HK-2 (cell line): ENCODE measurements around the gene KRTAP5-2.

Experiments used
- DNase-seq: peaks from one replicate; pipeline ENCODE4 v3.0.0-alpha.2; 2018; ENCODE audit not compliant: unreplicated experiment

KRTAP5-2 gene

DNA sequence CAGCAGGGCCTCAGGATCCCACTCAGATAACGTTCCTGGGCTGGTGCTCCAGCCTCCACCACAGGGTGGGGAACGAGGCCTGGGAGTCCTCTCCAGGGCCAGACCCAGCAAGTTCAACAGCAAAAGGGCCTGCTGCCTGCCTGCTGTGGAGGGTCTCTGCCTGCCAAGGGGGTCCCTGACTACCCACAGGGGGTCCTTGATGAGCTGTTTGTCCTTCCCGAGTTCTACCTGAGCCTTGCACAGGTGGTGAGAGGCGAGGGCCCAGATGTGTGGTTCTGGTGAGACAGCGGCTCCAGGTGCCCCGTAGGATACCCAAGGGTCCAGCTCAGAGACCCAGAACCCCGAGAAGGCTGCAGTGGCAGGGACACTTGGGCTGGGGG lies 30.4 kb downstream of the KRTAP5-2 start:
- no peak for DNase-seq

DNA sequence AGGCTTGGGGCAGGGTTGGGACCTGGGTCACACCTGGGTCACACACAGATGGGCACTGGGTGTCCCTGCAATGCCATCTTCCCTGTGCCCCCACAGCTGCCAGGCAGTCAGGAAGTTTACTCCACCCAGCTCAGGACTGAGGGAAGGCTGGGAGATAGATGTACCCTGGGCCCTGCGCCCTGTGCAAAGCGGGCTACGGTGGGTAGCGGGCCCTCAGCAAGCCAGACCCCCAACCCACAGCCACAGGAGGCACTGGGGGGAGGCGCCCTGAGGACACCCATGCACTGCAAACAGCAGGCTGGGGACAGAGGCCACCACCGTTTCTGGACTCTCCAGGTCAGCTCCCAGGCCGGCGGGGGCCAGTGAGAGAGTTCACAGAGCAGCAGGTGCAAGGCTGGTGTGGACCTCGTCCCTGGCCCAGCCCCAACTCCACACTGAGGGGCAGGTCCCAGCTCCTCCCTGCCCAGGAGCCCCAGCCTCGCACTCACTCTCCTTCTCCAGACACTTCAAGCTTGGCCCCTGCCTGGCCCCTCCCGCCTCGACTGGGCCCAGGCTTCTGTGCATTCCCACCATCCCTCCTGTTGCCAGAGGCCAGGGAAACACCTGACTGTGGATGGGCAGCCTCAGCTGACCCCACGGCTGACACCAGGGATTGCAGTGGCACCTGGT lies 30.9 kb downstream of the KRTAP5-2 start:
- DNase-seq: no peak

DNA sequence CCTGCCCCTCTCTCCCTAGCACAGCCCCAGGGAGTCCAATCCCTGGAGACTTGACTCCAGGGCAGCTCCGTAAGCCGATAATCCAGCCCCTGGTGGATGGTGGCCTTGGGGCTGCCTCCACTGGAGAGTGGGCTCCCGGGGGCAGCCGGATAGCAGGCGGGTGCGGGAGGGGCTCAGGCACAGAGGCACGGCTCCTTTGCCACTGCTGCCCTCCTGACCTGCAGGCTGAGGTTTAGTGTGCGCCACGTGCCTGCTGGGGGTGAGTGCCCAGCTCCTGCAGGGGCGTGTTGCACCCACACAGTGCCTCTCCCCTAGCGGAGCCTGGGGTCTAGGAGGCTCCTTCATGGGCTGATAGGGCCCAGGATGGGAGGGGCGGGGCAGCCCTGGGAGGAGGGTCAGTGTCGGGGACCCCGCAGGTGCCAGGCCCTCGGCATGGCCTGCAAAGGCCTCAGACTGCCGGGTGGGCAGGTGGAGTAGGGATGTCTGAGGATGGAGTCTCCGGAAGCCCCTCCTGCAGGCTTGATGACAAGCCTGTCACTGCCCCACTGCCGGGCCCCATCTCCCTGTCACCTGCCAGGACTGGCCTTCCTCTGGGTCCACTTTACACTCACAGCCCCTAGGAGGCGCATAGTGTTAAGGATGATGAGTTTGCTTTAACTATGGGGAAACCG lies 31.6 kb downstream of the KRTAP5-2 start:
- DNase-seq: no peak

GRCh38 chr11:1565904-1566247 lies 32.2 kb downstream of the KRTAP5-2 start:
- DNase-seq: no peak

DNA sequence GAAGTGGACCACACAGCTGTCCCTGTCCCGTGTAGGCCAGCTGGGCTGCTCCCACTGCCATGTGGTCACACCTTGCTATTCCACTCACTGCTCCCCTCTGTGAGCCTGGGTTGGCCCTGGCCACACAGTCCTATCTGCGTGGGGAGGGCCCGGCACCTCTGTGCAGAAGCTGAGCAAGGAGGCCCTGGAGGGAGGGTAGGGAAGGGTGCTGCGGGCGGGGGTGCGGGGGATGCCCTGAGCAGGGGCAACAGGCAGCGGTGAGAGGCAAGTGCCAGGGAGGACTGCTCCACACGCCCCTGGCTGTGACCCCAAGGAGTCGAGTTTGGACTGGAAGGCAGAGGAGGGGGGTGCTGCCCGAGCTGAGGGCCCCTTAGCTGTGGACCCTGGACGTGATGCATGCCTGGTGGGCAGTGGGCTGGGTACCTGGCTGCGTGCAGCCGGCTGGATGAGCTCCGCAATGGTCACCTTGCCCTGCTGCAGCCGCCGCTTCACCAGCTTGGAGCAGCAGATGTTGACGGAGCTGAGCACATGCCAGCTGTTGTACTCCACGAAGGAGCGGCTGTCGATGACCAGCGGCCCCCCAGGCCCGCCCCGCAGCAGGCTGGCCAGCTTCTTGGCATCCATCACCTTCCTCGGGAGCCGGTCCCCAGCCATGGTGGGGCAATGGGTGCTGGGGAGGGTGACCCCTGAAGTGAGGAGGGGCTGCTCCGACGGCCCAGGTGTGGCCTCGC lies 32.8 kb downstream of the KRTAP5-2 start:
- DNase-seq: no peak

GRCh38 chr11:1564535-1565172 lies 33.4 kb downstream of the KRTAP5-2 start:
- peak; percentile 87 for DNase-seq

DNA sequence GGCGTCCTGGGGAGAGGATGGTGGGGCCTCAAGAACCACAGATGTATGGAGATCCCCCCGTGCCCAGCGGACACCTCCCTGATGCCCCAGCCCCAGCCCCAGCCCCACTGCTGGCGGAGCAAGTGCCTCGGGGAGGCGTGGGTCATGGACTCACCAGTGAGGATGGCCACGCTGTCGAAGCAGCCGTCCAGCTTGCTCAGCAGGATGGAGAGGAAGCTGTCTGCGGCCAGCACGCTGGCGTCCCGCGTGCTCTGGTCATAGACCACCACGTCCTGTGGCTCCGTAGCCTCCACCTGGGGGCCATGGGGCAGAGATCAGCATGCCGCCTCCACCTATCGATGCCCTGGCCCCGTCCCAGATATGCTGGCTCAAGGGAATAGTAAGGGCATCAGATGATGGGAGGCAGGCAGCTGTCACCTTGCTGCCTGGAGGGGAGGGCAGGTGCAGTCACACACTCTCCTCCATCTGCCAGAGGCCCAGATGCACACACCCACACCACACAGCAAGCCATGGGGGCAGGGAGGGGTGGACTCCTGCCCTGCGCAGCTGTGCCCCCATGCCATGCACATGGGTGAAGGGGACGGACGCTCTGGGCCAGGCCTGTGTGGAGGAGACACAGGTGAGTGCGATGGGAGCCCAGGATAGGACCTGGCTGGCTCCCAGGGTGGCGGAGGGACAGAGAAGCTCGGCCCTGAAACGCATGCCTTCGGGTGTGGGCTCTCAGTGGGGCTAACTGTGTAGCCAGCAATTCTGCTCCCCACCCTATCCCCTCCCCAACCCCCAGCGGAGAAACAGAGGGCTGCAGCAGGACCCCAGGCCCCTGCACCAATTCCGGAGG lies 34.2 kb downstream of the KRTAP5-2 start:
- DNase-seq: no peak

DNA sequence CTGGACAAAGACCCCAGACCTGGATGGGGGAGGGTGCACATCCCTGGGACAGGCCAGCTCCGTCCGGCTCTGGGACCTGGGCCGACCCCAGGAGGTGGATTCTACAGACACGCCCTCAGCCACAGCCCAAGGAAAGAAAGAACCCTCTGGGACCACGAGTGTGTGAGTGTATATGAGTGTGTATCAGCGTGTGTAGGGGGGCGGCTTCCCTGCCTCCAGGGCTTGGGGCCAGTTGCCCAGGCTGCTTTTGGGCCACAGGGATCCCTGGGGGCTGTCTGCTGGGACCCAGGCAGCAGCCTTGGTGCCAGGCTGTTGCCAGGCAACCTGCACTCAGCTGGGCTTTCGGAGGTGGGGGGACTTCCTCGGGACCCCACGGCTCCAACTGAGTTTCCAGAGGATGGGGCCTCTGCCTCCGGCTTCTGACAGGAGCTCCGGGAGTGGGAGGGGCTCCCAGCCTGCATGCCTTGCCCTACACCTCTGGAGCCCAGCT lies 34.9 kb downstream of the KRTAP5-2 start:
- no peak for DNase-seq

DNA sequence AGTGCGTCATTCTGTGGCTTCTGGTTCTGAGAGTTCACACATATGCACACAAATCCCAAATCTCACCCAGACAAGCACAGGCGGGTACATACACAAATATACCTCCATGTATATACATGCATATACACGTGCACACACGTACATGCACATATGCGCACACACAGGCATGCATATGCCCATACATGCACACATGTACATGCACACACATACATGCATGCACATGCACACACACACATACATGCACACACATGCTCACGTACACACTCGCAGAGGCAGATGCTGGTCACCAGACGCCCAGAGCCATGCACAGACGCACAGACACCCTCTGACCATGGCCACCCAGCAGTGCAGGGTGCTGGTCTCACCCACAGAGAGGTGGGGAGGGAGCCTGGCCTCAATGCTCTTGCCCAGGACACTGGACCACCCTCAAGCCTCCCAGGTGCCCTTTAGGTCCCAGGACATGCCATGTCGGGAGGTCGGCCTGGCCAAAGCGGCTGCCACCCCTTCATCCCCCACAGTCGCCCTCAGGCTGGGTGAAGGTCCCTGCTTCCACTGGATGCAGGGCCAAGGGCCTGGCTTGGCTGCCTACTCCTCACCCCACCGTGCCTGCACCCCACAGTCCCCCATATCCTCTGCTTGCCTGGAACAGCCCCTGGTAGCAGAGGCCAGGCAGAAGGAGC lies 35.5 kb downstream of the KRTAP5-2 start:
- no peak for DNase-seq

DNA sequence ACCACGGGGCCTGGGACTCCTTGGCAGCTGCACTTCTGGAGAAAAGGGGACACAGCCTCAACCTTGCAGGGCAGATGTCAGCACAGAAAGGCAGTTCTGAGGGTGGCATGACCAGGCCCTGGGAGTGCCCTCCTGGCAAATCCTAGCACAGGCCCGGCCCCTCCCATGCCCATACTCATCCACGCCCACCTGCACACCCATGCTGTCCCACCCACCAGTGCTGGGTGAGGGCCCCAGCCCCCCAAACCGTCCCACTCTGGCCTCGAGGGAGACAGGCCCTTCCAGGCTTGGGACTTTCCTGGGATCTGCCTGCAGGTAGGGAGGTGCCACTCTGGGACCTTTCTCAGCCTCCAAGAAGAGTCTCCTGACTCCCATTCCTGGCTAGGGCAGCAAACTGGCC lies 36.1 kb downstream of the KRTAP5-2 start:
- no peak for DNase-seq

DNA sequence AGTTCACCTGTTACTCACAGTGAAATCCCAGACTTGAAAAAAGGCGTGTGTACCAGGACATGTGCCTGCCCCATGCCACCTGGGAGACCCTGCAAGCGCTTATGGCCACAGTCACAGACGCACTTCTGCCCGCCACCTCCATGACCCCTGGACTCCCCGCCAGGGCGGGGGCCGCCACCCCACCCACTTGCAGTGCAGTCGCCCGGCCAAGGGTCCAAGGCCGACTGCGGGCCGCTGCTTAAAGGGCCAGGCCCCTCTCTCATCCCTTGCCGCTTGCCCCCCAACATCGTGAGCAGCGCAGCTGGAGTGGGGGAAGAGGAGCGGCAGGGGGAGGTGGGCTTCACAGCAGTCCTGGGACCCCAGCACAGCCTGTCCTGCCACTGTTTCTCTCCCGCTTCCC lies 36.8 kb downstream of the KRTAP5-2 start:
- no peak for DNase-seq

DNA sequence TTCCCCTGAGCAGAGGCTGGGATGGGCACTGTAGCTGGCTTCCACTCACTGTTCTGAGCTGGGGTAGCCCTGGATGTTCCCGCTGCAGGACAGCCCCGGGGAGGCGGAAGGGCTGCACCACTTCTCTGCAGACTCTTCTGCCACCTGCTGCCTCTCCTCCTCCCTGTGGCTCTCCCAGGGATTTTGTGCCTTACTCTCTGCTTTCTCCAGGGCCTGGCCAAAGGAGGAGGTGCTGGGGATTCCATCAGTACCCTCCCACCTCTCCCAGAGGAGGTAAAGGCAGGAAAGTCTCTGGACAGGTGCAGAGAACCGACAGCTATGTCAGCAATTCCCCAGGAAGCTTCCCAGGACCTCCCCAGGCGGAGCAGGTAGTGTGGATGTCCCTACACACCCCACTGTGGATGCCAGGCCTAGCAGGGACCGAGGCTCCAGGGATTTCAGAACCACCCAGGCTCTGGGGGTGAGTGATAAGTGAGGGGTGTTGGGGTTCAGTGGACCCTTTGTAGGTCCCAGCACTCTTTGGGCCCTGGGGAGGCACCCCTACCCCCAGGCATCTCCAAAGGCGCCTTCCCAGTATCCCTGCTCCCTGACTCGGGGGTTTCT lies 37.3 kb downstream of the KRTAP5-2 start:
- DNase-seq: no peak

DNA sequence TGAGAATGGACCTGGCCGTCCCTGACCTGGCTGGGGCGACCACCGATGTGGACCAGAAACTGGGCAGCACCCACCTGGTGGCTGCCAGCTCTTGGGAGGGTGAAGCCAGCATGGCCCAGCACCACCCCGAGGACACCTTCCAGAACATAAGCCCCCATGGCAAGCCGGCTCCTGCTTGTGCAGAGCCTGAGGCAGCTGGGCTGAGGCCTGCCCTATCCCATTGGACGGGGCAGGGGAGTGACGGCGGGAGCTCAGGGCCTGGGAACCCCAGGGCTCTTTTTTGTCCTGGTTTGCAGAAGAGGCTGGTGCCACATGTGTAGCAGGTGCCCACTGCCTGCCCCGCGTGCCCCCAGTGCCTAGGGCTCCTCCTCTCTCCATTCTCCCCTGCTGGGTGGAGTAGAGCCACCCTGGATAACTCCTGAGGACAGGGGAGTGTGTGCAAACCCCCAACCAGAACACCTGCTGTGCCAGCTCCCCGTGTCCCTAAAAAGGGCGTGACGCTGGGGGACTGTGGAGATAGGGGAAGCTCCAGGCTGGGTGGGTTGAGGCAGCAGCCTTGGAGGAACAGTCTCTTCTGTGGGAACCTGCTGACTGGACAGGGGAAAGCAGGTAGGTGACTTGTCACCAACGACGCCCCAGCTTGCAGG lies 38.0 kb downstream of the KRTAP5-2 start:
- DNase-seq: no peak

- peak; percentile 81 for DNase-seq
Observed at GRCh38 chr11:1559111-1559951, 38.8 kb downstream of the KRTAP5-2 start.

- DNase-seq: no peak
Observed at GRCh38 chr11:1558775-1559110, 39.4 kb downstream of the KRTAP5-2 start.

GRCh38 chr11:1557904-1558774 lies 40.0 kb downstream of the KRTAP5-2 start:
- peak; percentile 46 for DNase-seq

GRCh38 chr11:1557051-1557884 lies 40.8 kb downstream of the KRTAP5-2 start:
- no peak for DNase-seq
